ENCODE results near the gene ARHGAP25. TPM values are rescaled to one million over a fixed set of nuclear protein-coding genes. Genes with fewer than 3 reads are reported as not detected.

ARHGAP25 gene
- total RNA-seq, 4 donors from 2014 or later: 4.0 to 11.7 (median 6.9) TPM

- no peaks in the 10 kb centered on the region for H3K9me3 ChIP-seq
- 83 to 88% methylated on average over 4 of the region's 4 CpGs for WGBS, 2 donors
- H3K27ac ChIP-seq: no peak overlapping the region
- intact Hi-C loops (cut with DNase I): no loop called here
- no peaks in the 10 kb centered on the region for H3K4me1 ChIP-seq
- TF ChIP-seq CTCF (IDR thresholded peaks at IDR 0.05) (no peak), POLR2A (IDR thresholded peaks at IDR 0.05) (no peak)
- H3K27me3 ChIP-seq: no peaks in the 10 kb centered on the region
- H3K4me3 ChIP-seq (replicated peaks in 1 of 3): no peak overlapping the region
- DNase-seq: no peak
- no peaks in the 10 kb centered on the region for H3K36me3 ChIP-seq
Observed at GRCh38 chr2:68698567-68699377, 35.8 kb upstream of the ARHGAP25 start.

- TF ChIP-seq CTCF (IDR thresholded peaks at IDR 0.05): no peak
- no peak for TF ChIP-seq POLR2A (IDR thresholded peaks at IDR 0.05)
- Histone ChIP-seq H3K4me1 (no peaks in the 10 kb centered on the region), H3K27me3 (no peaks in the 10 kb centered on the region), H3K27ac (no peak overlapping the region), H3K36me3 (no peaks in the 10 kb centered on the region), H3K4me3 (replicated peaks in 1 of 3) (no peak overlapping the region), H3K9me3 (no peaks in the 10 kb centered on the region)
- intact Hi-C loops (cut with DNase I): no loop called here
- 91 to 98% methylated on average over 2 of the region's 2 CpGs for WGBS, 2 donors
- DNase-seq: no peak
Observed at GRCh38 chr2:68700560-68700959, 34.1 kb upstream of the ARHGAP25 start.

- TF ChIP-seq POLR2A (IDR thresholded peaks at IDR 0.05) (no peak), CTCF (IDR thresholded peaks at IDR 0.05) (no peak)
- no peaks in the 10 kb centered on the region for H3K27me3 ChIP-seq
- H3K36me3 ChIP-seq: no peaks in the 10 kb centered on the region
- DNase-seq: no peak
- H3K27ac ChIP-seq: no peak overlapping the region
- intact Hi-C loops (cut with DNase I): loop anchor here (5.0 kb wide), 1 partner anchor 216 kb away; no protein-coding TSS in a partner anchor
- H3K4me1 ChIP-seq: no peaks in the 10 kb centered on the region
- 77 to 80% methylated on average over 3 of the region's 3 CpGs for WGBS, 2 donors
- no peak overlapping the region for H3K4me3 ChIP-seq (replicated peaks in 1 of 3)
- H3K9me3 ChIP-seq: no peaks in the 10 kb centered on the region
Observed at GRCh38 chr2:68706637-68707036, 28.0 kb upstream of the ARHGAP25 start.

GRCh38 chr2:68708629-68709028 lies 26.0 kb upstream of the ARHGAP25 start:
- H3K4me3 ChIP-seq (replicated peaks in 1 of 3): no peak overlapping the region
- no peaks in the 10 kb centered on the region for H3K9me3 ChIP-seq
- no peaks in the 10 kb centered on the region for H3K27me3 ChIP-seq
- intact Hi-C loops (cut with DNase I): loop anchor here (5.0 kb wide), 1 partner anchor 214 kb away; no protein-coding TSS in a partner anchor
- H3K36me3 ChIP-seq: no peaks in the 10 kb centered on the region
- TF ChIP-seq CTCF (IDR thresholded peaks at IDR 0.05): no peak
- no peak for TF ChIP-seq POLR2A (IDR thresholded peaks at IDR 0.05)
- H3K27ac ChIP-seq: no peak overlapping the region
- H3K4me1 ChIP-seq: no peaks in the 10 kb centered on the region
- DNase-seq: no peak
- 74 to 79% methylated on average over 3 of the region's 3 CpGs for WGBS, 2 donors

GRCh38 chr2:68709421-68709911 lies 25.1 kb upstream of the ARHGAP25 start:
- H3K36me3 ChIP-seq: no peaks in the 10 kb centered on the region
- no peaks in the 10 kb centered on the region for H3K27me3 ChIP-seq
- H3K27ac ChIP-seq: no peak overlapping the region
- 10 to 14% methylated on average over 5 of the region's 5 CpGs for WGBS, 2 donors
- no peaks in the 10 kb centered on the region for H3K4me1 ChIP-seq
- intact Hi-C loops (cut with DNase I): loop anchor here (5.0 kb wide), 1 partner anchor 213 kb away; no protein-coding TSS in a partner anchor
- TF ChIP-seq CTCF (IDR thresholded peaks at IDR 0.05) (peak; percentile 24 to 73 (median 52)), POLR2A (IDR thresholded peaks at IDR 0.05) (no peak)
- peak in 1 of 2 donors; percentile 17 for DNase-seq
- no peak overlapping the region for H3K4me3 ChIP-seq (replicated peaks in 1 of 3)
- H3K9me3 ChIP-seq: no peaks in the 10 kb centered on the region

Measured in thyroid gland (tissue), 4 donors.